GM21360 (cell line): Measurements from ENCODE around the gene DCAF15.
"Not testable (repeated sequence)": the region's sequence is repeated elsewhere in the genome, so short reads cannot be mapped to it uniquely, and the experiment has no call there.

Experiments
- ATAC-seq: cut with Tn5 transposase; IDR thresholded peaks from one replicate; pipeline ENCODE4 v1.9.1; 2021; ENCODE audit warnings: mild to moderate bottlenecking, moderate library complexity; ENCODE audit not compliant: unreplicated experiment

The DCAF15 gene

GRCh38 chr19:13973479-13973878 is 21.2 kb downstream of the DCAF15 start:
- not testable (repeated sequence) for ATAC-seq

GRCh38 chr19:13974073-13974472 is 21.8 kb downstream of the DCAF15 start:
- no peak for ATAC-seq

GRCh38 chr19:13975870-13976269 is 23.6 kb downstream of the DCAF15 start:
- no peak for ATAC-seq

- ATAC-seq, result no peak
Observed at GRCh38 chr19:13976446-13976845, 24.1 kb downstream of the DCAF15 start.

DNA sequence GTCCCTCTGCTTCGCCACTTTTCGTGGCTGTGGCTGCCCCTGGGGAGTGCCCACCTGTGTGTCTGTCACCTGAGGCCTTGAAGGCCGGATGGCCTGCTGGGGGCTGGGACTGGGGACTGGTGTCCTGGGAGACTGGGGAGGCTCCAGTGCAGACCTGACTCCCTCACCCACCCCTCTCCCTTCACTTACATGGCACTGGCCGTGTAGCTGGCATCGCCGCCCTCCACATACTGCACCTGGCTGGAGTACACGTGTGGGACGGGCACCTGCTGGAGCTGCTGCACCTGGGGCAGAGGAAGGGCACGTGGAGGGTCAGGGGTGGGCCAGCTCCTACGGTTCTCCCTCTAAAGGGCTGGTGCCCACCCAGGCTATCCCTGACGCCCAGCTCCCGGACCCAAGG is 25.5 kb downstream of the DCAF15 start:
- no peak for ATAC-seq

GRCh38 chr19:13978351-13979243 is 26.3 kb downstream of the DCAF15 start:
- ATAC-seq, result no peak

DNA sequence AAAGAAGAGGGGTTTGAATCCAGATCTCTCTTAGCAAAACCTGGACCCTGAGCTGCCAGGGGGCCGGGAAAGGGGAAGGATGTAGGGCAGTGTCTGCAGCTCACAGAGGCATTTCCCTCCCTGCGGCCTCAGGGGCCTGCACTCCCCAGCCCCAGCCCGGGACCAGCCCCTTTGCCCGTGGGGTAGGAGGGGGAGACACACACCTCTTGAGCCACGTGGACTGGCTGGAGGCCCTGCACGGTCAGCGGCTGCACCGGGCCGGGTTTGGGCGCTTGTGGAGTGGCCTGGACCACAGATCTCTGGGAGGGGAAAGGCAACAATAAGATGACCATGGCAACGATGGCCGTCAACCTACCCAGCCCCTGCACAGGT is 26.9 kb downstream of the DCAF15 start:
- no peak for ATAC-seq

- no peak for ATAC-seq
Observed at GRCh38 chr19:13979686-13980085, 27.4 kb downstream of the DCAF15 start.

- no peak for ATAC-seq
Observed at GRCh38 chr19:13980340-13980739, 28.0 kb downstream of the DCAF15 start.

DNA sequence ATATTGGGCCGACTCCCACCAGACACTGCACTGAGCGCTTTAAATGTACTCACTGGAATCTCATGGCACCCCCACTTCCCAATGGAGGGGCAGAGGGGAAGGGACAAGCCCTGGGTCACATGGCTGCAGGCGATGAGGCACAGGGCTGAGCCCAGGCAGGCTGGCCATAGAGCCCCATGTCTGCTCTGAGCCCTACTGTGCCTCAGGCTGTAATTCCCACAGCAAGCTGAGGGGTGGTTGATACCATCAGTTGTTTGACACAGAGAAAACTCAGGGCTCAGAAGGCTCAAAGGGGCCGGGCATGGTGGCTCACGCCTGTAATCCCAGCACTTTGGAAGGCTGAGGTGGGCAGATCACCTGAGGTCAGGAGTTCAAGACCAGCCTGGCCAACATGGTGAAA is 28.7 kb downstream of the DCAF15 start:
- ATAC-seq, result no peak

- no peak for ATAC-seq
Observed at GRCh38 chr19:13981467-13981866, 29.2 kb downstream of the DCAF15 start.

DNA sequence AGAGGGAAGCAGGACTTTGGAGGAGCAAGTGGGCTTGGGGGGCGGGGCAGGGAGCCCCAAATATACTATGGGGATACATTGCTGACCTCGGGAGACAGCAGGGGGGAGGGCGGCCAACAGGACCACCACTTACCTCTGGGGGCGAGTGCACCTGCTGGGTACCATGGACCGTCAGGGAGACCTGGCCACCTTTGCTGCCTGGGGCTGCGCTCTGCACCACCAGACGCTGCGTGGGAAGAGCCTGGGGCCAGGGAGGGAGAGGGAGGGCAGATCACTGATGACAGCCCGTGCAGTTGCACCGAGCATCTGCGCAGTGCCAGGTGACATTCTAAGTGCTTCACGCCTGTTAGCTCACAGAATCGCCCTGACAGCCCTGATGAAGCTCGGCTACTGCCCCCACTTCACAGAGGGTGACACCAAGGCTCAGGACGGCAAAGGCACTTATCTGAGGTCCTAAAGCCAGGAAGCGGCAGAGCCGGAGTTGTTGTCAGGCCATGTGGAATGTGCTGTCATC is 29.7 kb downstream of the DCAF15 start:
- no peak for ATAC-seq

DNA sequence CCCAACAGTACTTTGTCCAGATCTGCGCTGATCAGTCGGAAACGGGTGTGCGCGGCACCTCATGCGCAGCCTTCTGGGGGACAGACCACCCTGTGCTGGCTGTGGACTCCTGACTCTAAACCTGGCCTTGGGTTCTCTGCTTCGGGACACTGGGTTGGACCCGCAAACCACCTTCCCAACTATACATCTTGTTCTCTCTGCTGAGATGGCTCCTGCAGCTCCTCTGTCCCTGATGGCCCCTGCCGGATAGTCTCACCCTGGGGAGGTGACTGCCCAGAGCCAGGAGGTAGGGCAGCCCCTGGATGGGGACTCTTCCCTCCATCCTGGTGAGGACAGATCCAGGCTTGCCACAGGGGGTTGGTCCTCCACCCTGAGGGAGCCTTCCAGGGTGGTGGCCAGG is 30.5 kb downstream of the DCAF15 start:
- no peak for ATAC-seq

- no peak for ATAC-seq
Observed at GRCh38 chr19:13983213-13983889, 31.0 kb downstream of the DCAF15 start.

DNA sequence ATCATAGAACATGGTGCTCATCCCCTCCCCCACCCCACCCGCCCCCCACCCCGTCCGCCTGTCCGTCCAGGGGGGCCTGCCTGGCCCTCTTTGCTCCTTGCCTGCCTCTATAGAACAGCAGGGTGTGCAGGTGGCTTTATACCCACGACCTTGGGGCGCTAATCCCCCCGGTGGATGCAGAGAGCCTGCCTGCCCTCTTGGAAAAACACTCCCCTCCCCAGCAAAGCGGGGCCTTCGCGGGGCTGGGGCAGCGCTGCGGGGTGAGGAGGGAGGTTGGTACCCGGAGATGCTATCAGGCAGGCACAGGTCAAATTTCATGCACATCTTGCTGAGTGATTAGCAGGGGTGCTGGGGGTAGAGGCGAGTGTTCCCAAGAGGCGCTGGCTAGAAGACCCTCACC is 31.9 kb downstream of the DCAF15 start:
- no peak for ATAC-seq

DNA sequence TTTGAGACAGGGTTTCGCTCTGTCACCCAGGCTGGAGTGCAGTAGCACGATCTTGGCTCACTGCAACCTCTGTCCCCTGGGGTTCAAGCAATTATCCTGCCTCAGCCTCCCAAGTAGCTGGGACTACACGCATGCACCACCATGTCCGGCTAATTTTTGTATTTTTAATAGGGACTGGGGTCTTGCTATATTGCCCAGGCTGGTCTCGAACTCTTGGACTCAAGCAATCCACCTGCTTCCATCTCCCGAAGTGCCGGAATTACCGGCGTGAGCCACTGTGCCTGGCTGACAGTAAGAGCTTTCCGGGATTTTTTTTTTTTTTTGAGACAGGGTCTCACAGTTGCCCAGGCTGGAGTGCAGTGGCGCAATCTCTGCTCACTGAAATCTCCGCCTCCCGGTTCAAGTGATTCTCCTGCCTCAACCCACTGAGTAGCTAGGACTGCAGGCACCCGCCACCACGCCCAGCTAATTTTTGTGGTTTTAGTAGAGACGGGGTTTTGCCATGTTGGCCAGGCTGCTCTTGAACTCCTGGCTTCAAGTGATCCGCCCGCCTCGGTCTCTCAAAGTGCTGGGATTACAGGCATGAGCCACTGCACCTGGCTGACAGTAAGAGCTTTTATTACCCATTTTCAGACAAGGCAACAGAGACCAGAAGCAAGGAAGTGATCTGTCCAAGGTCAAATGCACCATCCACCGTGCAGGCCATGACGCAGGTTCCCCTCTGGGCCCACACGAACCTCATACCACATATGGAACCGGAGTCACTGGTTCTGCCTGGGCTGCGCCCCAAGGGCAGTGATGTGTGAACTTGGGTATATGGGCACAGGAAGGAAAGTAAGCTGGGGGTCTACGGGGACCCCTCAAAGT is 32.8 kb downstream of the DCAF15 start:
- no peak for ATAC-seq

DNA sequence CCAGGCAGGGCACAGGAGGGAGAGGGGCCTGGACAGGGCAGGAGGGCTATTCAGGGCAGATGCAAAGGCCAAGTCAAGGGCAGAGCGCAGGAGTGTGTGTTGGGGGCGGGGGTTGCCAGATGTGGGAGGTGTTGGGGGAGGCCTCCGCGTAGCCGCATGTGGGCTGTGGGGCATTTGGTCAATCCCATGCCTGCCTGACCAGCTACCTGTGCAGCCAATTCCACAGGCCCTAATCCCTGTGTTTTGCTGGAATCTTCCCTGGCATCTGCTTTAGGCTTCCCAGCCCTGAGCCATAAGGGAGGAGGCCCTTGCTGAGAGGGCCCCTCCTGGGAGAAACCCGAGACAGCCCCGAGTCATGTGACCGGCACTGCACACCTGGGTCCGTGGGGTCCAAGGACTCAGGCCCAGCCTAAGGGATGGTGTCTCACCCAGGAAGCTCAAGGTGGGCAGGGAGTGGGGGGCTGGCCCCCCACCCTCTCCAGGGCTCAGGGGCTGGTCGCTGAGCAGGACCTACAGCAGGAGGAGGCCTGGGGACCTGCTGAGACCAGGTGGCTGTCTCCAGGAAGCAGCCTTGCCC is 33.5 kb downstream of the DCAF15 start:
- peak; percentile 14 for ATAC-seq

GRCh38 chr19:13986348-13986904 is 34.1 kb downstream of the DCAF15 start:
- peak; percentile 70 for ATAC-seq

GRCh38 chr19:13987101-13987890 is 35.0 kb downstream of the DCAF15 start:
- ATAC-seq, result no peak

- ATAC-seq, result no peak
Observed at GRCh38 chr19:13989487-13989886, 37.2 kb downstream of the DCAF15 start.
